ENCODE measurements around the gene UBE2K. TPM values are rescaled to one million over a fixed set of nuclear protein-coding genes. Genes with fewer than 3 reads are reported as not detected.

UBE2K gene
- total and polyA plus RNA-seq, 2 of the 13 experiments (the other 11 are each of a cell fraction or from before 2014, with no cell fraction given) = 36.2 to 81.0 TPM

GRCh38 chr4:39718366-39719323 lies 20.7 kb downstream of the UBE2K start (continued):
- TF ChIP-seq NFAT5 (CRISPR knock-in tag; IDR thresholded peaks at IDR 0.05) (no peak), ZXDC (CRISPR knock-in tag; IDR thresholded peaks at IDR 0.05) (no peak)

Data from HepG2 (cell line).